LNCaP clone FGC (cell line): ENCODE data around the gene HAUS5.

ENCODE experiments used
- DNase-seq: peaks from one replicate; pipeline ENCODE4 v3.0.0-alpha.2; 2011; ENCODE audit warnings: low read depth
- H3K4me3 ChIP-seq: 2 replicates; pipeline ENCODE4 v1.5.1; 2011; ENCODE audit warnings: mild to moderate bottlenecking, low read depth, low read length, control low read depth
- TF ChIP-seq, protein P1 (sequence below): IDR thresholded peaks from 2 replicates; pipeline ENCODE4 v1.5.1; 2012; ENCODE audit warnings: mild to moderate bottlenecking; ENCODE audit not compliant: control insufficient read depth, insufficient read depth; ENCODE audit errors: extremely low read depth

The HAUS5 gene, protein sequence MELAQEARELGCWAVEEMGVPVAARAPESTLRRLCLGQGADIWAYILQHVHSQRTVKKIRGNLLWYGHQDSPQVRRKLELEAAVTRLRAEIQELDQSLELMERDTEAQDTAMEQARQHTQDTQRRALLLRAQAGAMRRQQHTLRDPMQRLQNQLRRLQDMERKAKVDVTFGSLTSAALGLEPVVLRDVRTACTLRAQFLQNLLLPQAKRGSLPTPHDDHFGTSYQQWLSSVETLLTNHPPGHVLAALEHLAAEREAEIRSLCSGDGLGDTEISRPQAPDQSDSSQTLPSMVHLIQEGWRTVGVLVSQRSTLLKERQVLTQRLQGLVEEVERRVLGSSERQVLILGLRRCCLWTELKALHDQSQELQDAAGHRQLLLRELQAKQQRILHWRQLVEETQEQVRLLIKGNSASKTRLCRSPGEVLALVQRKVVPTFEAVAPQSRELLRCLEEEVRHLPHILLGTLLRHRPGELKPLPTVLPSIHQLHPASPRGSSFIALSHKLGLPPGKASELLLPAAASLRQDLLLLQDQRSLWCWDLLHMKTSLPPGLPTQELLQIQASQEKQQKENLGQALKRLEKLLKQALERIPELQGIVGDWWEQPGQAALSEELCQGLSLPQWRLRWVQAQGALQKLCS

DNA sequence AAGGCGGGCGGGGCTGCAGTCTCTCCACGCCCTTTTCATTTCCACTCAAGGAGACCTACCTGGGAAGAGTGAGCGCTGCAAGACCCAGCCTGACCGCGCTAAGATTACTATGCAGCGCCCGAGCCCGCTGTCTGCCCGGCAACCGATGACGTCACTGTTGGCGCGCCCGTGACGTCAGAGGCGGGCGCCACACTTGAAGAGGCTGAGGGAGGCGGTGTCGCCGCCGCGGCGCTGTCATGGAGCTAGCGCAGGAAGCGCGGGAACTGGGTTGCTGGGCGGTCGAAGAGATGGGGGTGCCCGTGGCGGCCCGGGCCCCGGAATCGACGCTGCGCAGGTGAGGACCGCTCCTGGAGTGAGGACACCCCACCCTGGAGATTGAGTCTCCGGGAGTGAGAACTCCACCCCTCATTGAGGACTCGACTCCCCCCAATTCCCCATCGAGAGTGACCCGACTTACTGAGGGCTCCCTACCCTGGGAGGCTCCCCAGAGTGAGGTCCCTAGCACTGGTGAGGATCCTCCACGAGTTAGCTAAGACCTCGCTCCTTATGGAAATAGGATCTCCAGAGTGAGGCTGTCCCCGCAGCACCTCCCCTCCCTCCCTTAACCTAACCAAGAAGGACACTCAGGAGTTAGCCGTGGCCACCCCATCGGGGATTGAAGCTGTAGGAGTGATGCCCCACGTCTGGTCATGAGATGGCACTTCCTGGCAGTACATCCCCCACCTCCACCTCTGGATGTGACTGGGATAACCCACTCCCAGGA, at the start of gene HAUS5:
TSS of gene HAUS5 (plus strand) at position 177 of the 763 bp plus-strand sequence. CDS start at position 237, 60 bp downstream.
- peak within 1 kb of the TSS; percentile 79 for H3K4me3 ChIP-seq
- DNase-seq: peak; percentile 76
- TF ChIP-seq, protein P1, sequence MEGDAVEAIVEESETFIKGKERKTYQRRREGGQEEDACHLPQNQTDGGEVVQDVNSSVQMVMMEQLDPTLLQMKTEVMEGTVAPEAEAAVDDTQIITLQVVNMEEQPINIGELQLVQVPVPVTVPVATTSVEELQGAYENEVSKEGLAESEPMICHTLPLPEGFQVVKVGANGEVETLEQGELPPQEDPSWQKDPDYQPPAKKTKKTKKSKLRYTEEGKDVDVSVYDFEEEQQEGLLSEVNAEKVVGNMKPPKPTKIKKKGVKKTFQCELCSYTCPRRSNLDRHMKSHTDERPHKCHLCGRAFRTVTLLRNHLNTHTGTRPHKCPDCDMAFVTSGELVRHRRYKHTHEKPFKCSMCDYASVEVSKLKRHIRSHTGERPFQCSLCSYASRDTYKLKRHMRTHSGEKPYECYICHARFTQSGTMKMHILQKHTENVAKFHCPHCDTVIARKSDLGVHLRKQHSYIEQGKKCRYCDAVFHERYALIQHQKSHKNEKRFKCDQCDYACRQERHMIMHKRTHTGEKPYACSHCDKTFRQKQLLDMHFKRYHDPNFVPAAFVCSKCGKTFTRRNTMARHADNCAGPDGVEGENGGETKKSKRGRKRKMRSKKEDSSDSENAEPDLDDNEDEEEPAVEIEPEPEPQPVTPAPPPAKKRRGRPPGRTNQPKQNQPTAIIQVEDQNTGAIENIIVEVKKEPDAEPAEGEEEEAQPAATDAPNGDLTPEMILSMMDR: 0 out of 2 replicates have a peak, but pooled peaks have one; percentile 11

DNA sequence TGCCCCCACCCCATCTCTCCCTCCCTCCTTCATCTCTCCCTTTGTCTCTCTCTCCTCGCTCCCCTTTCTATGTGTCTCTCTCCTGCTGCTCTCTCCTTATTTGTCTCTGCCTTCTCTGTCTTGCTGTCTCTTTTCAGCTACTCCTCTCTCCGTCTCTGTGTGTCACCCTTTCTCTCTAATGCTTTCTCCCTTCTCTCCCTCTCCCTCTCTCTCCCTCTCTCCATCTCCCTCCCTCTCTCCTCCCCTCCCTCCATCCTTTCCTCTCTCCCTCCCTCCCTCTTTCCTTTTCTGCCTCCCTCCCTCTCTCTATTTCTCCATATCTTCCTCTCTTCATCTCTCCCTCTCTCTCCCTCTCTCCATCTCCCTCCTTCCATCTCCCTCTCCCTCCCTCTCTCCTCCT, 49.8 kb upstream of the HAUS5 start:
- H3K4me3 ChIP-seq: no peak overlapping the region
- TF ChIP-seq, protein P1: no peak
- no peak for DNase-seq

DNA sequence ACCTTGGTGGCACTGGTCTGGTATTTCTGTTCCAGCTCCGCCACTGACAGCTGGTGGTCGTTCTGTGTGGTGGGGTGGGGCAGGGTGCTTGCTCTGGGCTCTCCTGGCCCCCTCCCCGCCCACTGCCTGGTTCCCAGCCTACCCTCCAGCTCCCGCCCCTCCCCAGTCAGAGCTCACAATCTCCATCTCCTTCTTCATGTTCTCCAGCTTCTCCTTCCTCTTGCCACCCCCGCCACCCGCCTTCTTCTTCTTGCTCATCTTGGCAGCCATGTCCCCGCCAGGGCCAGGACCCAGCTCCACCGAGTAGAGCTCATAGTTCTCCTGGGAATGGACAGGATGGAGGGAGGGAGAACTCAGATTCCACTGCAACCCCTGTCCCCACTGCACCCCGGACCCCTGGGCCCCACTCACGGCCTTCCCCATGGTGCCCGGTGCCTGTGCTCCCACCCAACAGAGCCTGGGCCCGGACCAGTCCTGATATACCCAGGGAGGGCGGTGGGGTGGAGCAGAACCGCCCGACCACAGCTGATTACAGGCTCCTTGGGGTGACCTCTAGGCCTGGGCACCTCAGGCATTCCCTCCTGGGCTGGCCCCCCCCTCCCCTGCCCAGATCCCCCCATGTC, 49.2 kb upstream of the HAUS5 start, which contains the start of gene ATP4A:
TSS of gene ATP4A (minus strand) at position 452 of the 623 bp plus-strand sequence. CDS start at position 423, 29 bp downstream.
- H3K4me3 ChIP-seq: no peak within 1 kb of the TSS
- DNase-seq: no peak
- TF ChIP-seq, protein P1: no peak

DNA sequence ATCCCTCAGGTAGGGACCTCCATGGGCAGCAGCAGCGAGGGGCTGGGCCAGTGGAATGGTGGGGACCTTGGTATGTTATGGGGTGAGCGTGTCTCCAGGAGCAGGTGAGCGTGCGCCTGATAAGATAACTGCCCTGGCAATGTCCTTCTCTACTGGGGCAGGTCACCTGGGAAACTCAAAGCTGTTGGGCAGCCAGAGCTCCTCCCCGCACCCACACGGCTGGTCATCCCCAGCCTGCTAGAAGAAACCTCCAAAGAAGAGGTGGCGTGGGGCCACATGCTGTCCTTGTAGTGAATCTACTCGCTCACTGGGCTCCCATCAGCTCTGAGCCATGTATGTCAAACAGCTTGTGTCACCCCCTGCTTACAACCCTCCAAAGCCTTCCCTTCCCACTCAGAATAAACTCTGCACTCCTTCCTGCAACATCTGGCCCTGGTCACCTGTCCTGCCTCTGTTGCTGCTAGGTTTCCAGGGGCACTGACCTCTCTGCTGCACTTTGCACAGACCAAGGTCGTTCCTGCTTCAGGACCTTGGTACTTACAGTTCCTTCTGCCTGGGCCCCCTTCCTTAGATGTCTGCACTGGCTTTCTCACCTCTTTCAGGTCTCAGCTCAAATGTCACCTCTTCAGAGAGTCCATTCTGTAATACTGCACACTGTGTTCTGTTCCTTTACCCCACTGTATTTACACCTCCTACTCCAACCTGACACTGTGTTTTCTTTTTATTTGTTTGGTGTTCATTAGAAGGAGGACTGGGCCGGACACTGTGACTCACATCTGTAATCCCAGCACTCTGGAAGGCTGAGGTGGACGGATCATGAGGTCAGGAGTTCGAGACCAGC, 47.3 kb upstream of the HAUS5 start:
- TF ChIP-seq, protein P1: no peak
- DNase-seq: no peak
- no peak overlapping the region for H3K4me3 ChIP-seq

DNA sequence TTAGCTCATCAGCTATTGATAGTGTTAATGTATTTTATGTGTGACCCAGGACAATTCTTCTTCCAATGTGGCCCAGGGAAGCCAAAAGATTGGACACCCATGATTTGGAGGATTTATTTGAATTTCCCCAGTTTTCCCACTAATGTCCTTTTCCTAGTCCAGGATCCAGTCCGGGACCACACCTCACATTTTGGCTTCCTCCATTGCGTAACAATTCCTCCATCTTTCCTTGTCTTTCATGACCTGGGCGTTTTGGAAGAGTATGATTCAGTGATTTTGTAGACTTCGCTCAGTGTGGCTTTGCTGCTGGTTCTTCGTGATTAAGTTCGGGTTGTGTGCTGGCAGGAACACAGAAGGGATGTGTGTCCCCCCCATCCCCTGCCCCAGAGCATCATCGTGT, 45.8 kb upstream of the HAUS5 start:
- DNase-seq: no peak
- TF ChIP-seq, protein P1: no peak
- no peak overlapping the region for H3K4me3 ChIP-seq
